HPDE6-E6E7 (cell line): Measurements from ENCODE around the gene PTPRN2.
"Not testable (repeated sequence)": the region's sequence is repeated elsewhere in the genome, so short reads cannot be mapped to it uniquely, and the experiment has no call there.

Source experiments
- DNase-seq: peaks from one replicate; pipeline ENCODE4 v3.0.0; 2011; ENCODE audit warnings: missing footprints; ENCODE audit errors: extremely low spot score

Gene PTPRN2

DNA sequence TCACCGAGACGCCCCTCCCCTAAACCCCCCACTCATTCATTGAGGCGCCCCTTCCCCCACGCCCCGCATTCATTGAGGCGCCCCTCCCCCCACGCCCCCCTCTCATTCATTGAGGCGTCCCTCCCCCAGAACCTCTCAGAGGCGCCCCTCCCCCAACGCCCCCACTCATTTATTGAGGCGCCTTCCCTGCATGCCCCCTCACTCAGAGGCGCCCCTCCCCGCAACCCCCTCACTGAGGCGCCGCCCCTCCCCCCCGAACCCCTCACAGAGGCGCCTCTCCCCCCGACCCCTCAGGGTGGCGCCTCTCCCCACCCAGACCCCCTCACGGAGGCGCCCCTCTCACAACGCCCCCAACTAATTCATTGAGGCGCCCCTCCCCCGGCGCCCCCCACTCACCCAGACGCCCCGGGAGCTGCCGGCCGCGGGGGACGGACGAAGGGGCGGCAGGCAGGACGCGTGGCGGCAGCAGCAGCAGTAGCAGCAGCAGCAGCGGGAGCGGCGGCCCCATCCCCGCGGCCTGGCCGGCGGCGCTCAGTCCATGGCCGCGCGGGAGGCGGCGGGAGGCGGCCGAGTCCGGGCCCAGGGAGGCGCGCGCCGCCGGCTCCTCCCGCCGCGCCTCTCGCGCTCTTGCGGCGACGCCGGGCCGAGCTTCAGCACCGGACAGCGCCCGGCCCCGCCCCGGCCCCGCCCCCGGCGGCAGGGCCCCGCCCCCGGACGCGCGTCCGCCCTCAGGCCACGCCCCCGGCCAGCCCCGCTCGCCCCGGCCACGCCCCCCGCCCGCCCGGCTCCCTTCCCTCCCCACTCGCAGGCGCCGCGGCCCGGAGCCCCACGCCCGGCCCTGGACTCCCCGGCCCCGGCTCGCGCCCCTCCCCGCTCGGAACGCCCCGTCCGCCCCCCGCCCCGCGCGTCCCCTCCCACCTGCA lies at the start of gene PTPRN2:
PTPRN2 (minus strand) TSS at position 662 of the 923 bp plus-strand sequence.
- DNase-seq = peak; percentile 20

DNA sequence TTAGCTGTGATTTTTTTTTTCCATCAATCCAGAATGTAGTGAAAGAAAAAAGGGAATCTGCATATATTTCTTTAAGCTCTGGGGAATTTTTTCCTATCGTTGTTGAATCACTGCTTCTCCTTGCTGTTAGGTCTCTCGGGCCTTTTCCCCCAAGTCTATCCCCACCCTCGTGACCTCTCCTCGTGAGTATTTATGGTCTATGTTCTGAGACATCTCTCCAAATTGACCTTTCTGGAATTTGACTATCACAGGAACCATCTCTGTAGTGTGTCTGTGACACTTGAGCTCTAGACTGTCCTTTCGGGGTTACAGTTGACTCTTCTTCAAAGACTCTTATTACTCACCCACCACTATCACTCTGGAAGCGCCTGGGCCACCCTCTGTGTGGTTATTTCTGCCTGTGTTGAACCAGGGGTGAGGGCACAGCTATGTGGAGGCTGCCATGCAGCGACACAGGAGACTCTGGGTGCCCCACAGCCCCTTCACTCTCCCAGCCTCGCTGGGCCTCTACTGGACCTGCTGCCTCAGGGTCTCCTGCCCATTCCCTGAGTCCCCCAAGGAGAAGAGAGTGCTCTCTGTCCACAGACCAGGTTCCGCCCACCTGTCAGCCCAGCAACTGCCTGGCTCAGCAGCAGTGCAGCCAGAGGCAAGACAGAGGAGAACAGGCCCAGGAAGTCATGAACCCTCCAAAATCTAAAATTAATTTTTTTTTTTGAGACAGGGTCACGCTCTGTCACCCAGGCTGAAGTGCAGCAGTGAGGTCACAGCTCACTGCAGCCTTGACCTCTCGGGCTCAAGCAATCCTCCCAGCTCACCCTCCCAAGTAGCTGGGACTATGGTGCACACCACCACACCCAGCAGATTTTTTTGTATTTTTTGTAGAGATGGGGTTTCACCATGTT lies 45.7 kb upstream of the PTPRN2 start:
- no peak for DNase-seq

DNA sequence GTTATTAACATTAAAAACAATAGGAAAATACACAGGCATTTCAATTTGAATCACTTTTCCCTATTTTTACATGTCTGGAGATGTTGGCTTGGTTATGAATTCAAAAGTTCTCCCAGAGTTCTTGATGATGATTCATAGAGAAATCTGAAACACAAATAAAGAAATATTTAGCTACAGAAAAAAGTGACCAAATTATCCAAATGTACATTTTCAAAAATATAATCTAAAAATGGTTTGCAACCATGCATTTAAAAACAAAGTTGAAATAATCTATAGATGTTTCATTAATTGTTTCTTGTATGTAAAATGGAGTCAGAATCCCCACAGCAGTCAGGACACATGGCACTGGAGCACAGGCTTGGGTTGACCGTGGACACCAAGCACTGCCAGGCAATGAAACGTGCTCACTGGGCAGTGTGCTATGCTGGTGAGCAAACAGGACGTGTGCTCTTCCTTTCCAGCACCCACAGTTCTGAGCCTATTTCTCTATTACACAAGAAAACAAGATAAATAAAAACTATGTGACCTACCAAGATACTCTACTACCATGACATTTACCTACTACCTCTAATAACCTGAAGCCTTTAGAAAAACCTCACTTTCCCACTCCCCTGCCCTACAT lies 44.1 kb upstream of the PTPRN2 start:
- DNase-seq = no peak

DNA sequence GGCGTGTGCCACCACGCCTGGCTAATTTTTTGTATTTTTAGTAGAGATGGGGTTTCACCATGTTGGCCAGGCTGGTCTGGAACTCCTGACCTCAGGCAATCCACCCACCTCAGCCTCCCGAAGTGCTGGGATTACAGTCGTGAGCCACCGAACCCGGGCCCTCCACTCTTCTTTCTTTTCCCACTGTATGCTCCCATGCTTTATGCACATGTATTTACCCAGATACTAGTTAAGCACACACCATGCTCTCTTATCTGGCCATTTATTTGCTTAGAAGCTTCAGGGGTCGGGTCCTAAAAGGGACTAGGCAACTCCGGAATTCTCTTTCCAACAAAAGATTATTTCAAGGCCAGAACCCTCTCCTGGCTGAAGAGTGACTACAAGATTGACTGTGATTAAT lies 38.7 kb upstream of the PTPRN2 start:
- DNase-seq = not testable (repeated sequence)

DNA sequence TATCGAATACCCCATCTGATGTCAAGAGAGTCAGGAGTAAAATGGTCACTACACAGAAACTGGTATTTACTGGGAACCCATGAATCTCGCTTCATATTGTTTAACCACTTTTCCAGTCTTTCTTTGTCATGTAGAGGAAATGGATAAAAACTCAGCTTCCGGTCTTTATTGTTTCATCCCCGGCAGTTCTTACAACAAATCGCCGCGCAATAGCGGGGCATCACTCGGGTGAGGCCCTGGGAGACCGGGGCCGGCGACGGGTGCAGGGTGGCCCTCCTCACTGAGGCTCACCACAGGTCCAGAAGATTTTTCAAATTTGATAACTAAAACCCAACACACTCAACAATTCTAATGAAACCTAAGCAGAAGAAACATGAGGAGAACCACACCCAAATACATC lies 35.6 kb upstream of the PTPRN2 start:
- no peak for DNase-seq

DNA sequence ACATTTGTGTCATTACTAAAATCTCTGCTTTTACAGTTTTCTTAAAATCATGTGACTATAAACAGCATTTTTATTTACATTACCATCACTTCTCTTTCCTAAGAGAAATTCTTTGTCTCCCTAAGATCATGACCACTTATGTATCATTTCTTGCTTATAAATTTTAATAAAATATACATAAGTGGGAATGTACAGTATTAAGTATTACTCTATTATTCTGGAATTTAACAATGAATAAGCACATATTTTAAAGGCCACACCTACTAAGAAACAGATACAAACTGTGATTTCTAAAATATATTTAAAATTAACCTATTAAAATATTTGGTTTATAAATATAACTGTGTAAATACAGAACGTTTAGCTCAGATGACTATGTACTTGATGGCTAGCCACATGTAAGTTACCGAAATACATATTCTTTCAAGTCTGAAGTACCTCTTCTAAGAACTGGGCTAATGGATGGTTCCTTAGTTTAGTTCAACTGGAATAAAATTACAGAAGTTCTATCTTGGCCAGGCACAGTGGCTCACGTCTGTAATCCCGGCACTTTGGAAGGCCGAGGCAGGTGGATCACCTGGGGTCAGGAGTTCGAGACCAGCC lies 33.3 kb upstream of the PTPRN2 start:
- DNase-seq = no peak

DNA sequence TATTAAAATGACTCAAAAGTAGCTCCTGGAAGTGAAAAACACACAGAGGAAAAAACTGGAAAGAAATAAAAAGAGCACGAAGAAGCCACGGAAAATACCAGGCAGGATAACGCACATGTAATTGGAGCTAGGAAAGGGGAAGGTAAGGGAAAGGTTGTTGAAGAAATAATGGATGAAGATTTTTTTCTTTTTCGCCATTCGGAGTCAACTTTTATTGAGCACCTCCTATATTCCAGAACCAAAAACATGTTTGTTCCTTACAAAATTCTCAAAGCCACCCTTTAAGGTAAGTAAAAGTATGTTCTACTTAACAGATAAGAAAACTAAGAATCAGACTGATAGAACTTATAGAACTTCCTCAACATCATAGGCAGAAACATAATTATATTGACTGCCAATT lies 32.8 kb upstream of the PTPRN2 start:
- no peak for DNase-seq

DNA sequence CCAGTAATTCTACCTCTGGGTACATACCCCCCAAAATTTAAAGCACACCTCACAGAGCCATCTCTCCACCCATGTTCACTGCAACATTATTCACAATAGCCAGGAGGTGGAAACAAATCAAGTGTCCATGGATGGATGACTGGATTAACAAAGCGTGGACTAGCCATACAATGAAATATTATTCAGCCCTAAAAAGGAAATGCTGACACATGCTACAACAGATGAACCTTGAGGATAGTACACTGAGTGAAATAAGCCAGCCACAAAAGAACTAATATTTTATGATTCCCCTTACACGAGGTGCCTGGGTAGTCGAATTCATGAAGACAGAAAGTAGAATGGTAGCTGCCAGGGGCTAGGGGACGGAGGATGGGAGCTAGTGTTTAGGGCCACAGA lies 31.1 kb upstream of the PTPRN2 start:
- no peak for DNase-seq

DNA sequence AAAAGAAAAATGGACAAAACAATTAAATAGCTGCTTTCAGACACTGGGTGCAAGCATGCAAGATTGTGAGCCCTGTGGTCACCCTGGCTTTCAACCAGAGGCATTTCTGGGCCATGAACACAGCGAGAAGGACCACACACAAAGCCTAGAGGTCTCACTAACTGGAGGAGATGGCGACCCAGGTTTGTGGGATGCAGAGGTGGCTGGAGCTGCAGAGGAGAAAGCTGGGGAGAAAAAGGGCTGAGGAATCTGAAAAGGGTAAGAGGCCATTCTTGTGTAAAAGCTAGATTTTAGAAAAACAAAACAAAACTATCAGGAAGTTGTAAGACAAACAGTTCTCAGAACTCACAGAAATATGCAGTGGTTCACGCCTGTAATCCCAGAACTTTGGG lies 30.1 kb upstream of the PTPRN2 start:
- DNase-seq = no peak

DNA sequence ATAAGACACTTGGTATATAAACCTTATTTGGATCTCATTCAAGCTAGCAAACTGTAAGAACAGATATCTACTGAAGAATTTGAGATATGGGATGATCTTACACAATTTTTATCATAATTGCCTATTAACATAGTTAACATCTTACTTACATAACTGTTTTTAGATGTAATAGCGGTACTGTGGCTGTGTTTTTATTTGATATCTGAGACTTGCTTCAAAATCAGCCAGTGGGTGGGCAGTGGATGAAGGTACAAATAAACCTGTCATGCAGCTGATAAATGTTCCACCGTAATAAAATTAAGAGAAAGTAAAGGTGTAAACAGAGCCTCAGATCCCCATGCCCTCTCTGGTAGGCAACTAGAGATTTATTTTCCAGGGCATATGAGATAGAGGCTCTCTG lies 28.4 kb upstream of the PTPRN2 start:
- no peak for DNase-seq

DNA sequence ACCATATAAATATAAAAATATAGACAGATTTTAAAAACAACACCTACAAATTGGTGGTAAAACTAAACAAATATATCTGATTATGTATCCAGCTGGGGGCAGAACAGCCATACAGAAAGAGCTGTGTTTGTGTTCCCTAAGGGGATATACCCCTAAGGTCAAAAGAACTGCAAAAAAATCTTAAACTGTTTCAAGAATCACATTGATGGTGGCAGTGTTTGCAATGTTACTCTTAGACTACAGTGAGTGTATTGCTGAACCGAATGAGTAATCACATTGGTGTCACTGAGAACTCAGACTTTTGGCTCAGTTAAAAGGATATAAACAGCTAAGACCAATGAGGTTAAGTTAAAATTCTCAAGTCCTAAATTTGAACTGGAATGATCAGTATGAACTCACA lies 27.1 kb upstream of the PTPRN2 start:
- no peak for DNase-seq

DNA sequence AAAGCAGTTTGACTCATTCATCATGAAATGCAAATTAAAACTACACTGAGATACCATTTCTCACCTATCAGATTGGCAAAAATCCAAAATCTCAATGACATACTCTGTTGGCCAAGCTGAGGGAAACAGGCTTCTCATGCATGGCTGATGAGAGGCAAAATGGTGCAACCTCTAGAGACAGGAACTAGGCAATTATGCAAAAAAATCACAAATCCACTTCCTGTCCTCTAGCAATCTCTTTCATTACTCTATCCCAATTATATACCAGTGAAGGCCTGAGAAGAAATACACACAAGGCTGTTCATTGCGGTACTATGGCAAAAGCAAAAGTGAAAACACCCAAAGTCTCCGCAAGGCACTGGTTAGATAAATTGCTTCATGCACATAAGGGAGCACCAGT lies 25.9 kb upstream of the PTPRN2 start:
- DNase-seq = no peak

DNA sequence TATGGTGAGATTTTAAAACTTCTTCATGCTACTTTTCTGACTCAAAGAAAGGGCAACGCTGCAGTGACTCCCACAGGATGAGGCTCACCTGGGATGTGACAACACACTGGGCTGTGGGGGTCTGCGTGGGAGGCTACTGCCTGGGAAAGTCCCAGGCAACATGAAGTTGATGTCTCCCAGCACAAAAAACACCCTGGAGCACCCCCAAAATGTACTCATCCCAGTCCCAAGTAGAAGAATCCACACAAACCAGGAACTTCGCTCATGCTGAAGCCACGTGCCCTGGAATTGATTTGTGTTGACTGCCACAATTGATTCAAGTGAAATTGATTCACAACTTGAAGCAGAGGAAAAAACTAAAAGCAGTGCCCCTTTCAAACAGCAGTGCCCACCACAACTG lies 24.9 kb upstream of the PTPRN2 start:
- no peak for DNase-seq

DNA sequence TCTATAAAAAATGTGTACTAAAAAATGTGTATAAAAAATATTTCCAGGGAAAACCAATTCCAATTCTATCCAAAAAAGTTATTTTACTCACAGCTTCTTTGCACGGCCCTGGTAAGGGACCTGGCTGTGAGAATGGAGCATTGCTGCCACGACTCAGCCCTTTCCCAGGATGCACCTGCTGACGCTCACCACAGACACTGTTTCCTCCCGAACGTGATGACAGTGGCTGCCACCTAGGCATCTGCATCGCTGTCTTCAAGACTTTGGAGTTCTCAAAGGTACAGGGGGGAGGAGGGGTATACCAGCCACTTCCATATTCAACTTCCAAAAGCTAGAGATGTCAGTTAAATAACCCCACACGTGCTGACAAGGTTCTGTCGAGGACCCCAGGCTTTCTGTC lies 23.9 kb upstream of the PTPRN2 start:
- DNase-seq = no peak

DNA sequence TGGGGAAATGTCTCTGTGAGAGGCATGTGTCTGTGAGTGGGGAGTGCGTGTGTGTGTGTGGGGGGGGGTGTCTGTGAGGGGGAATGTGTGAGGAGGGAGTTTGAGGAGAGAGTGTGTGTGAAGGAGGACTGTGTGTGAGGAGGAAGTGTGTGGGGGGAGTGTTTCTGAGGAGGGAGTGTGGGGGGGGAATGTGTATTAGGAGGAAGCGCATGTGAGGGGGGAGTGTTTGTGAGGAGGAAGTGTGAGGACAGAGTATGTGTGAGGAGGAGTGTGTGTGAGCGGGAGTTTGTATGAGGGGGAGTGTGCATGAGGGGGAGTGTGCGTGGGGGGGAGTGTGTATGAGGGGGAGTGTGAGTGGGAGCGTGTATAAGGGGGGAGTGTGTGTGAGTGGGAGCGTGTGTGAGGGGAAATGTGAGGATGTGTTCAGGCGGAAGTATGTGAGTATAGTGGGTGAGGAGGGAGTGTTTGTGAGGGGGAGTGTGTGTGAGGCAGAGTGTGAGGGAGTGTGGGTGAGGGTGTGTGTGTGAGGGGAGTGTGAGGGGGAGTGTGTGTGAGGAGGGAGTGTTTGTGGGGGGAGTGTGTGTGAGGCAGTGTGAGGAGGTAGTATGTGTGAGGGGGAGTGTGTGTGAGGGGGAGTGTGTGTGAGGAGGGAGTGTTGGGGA lies 21.8 kb upstream of the PTPRN2 start:
- no peak for DNase-seq

DNA sequence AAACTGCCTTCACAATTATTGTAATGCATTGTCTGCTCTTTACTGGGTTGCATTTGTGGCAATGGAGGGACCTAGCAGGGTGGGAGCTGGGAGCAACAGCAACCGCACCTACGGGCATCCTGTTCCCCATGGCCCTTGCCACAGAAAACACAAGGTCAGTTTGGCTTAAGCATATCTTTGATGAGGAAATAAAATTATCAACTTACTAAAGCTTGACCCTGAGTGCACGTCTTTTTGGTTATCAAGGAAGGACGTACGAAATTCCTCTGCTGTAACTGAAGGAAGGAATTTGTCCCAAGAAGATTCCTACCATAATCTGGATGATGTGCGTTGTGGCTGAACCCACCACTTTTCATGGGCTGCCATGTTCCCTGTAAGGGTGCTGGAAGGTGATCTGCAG lies 19.9 kb upstream of the PTPRN2 start:
- no peak for DNase-seq

DNA sequence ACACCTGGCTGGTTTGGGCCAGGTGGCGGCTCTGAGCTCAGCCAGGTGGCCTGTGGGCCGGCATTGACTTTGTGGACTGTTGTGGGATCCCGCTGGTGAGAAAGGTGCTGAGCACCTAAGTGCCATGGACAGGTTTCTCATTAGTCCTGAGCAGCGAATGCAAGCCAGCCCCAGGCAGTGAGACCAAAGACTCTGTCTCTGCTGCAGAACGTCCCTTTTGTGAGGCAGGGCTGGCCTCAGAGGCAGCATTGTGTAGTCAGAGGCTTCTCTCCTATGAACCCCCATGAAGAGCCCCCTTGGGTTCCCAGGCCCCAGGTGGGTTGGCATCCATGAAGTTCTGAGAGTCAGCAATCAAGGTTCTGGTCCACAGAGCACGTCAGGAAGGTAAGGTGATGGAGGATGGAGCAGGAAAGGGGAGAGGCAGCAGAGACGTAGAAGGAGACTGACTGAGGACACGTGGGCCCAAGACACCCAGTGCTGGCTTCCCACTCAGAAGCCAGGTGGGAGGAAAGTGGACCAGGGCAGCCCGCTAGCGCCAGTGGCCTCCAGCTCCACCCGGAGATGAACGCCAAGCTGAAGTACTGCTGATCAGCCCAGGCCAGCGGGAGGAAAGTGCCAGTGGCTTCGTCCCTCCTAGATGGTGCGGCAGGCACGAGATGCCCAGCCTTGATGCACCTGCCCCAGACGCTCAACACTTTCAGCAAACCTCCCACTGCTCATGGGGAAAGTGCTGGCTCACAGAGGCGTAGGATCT lies 19.2 kb upstream of the PTPRN2 start:
- no peak for DNase-seq

DNA sequence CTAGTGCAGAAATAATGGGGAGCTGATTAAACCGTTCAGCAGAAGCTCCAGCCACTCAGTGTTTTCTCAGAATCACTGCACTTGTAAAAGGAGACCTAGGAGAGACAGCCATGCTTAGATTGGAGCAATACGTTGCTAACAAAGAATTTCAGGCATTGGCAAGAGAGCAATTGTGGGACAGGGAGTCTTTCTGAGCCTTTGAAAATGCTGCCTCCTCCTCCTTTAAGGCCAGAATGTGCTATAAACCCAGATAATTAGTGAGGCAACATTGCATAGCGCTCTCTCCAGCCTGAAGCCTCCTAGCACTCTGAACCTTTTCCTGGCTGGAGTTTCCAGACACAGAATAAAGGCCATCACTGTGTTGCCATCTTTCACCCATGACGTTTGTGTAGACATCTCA lies 18.5 kb upstream of the PTPRN2 start:
- DNase-seq = no peak

DNA sequence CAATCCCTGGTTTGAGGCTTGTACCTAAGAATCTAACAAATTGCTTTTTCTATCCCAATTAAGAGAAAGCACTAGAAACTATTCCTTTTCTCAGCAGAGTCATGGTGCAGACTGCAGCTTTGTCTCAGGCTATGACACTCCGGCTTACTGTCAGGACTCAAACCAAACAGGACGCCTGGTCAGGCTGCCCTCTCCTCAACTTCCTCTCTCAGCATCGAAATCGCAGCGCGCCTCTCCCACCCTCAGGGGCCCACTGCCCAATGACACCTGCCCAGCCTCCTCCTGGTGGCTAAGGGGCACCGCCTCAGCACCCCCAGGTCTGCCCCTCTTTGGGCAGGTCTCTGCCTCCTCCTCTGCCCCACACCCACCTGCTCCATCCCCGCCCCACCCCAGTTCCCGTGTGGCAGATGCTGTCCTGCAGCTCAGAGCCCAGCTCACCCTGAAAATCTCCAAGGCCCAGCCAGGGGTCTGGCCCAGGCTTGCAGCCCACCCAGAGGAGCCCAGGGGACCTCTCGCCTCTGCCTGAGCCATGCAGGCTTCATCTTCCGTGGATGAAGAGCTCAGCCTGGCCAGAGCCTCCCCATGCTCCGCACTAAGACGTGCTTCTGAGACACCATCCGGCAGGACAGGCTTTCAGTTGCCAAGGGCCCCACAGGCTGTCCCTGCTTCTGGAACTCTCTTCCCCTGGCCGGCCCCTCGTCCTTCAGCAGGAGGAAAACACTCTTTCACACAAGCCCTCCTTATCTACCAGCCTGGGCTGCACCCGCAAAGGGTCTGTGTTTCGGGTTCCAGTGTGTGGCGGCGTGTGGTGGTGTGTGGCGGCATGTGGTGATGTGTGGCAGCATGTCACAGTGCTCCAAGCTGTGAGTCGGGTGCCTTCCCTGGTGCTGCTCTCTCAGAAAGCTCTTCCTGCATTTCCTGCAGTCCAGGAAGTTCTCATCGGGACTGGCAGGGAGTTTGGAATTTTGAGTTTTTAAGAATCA lies 16.4 kb upstream of the PTPRN2 start:
- DNase-seq = no peak
